H1 (cell line): Measurements from ENCODE around the gene SPANXA1. TPM values are rescaled to one million over a fixed set of nuclear protein-coding genes. Genes with fewer than 3 reads are reported as not detected.

Source experiments
- CTCF ChIA-PET: fragments of 300-600 bp; sonication (Branson Sonifier 250); formaldehyde crosslinking; loops from one replicate; lab custom pipeline; 2021; ENCODE audit not compliant: partially characterized antibody; lab: Charles Lee
- POLR2A ChIA-PET: fragments of 300-600 bp; sonication (Branson Sonifier 250); formaldehyde crosslinking; loops from one replicate; lab custom pipeline; 2021; ENCODE audit warnings: inconsistent platforms; ENCODE audit not compliant: partially characterized antibody; lab: Charles Lee
- DNase-seq, 2 experiments: peaks; one replicate each; pipeline versions ENCODE4 v3.0.0 to v3.0.0-alpha.2; 2010 to 2022; ENCODE audit warnings: low spot score in 2 of 2, low read depth in 1 of 2, mixed read lengths in 1 of 2
- FAIRE-seq: peaks from 2 replicates; lab custom pipeline; 2011; peaks lifted over from hg19 to GRCh38; lab: Jason Lieb, UNC
- H2AFZ ChIP-seq: 2 replicates; pipeline ENCODE4 v1.8.1; 2012; ENCODE audit warnings: low read length, inconsistent platforms
- H2AK5ac ChIP-seq: 2 replicates; pipeline ENCODE4 v1.6.1; 2013; ENCODE audit warnings: low read depth, low read length
- H2BK120ac ChIP-seq: replicated peaks from 2 replicates; pipeline ENCODE3; 2013; ENCODE audit warnings: low read depth, low read length, inconsistent platforms
- H2BK12ac ChIP-seq: 2 replicates; pipeline ENCODE4 v1.6.1; 2013; ENCODE audit warnings: low read depth, low read length
- H2BK15ac ChIP-seq: 2 replicates; pipeline ENCODE4 v1.6.1; 2013; ENCODE audit warnings: low read length
- H2BK20ac ChIP-seq: 2 replicates; pipeline ENCODE4 v1.6.1; 2013; ENCODE audit warnings: low read length
- H2BK5ac ChIP-seq: 2 replicates; pipeline ENCODE4 v1.6.1; 2013; ENCODE audit warnings: low read depth, low read length
- H3K14ac ChIP-seq: 2 replicates; pipeline ENCODE4 v1.6.1; 2013; ENCODE audit warnings: inconsistent platforms; ENCODE audit not compliant: insufficient read length
- H3K18ac ChIP-seq: 2 replicates; pipeline ENCODE4 v1.6.1; 2013; ENCODE audit warnings: low read length; ENCODE audit errors: extremely low read depth
- H3K23ac ChIP-seq: 2 replicates; pipeline ENCODE4 v1.6.1; 2013; ENCODE audit warnings: inconsistent platforms; ENCODE audit not compliant: insufficient read length
- H3K23me2 ChIP-seq: 2 replicates; pipeline ENCODE4 v1.6.1; 2013; ENCODE audit warnings: low read depth, low read length
- H3K27ac ChIP-seq: 2 replicates; pipeline ENCODE4 v1.6.1; 2011; ENCODE audit warnings: low read depth, low read length, inconsistent platforms
- H3K27me3 ChIP-seq, 4 experiments: replicated peaks in 1 of 4; 1 replicate in 1 of 4; 2 replicates in 3 of 4; pipeline versions ENCODE4 v1.6.1 to v1.8.1; 2011 to 2013; ENCODE audit warnings: low read length in 3 of 4, mild to moderate bottlenecking in 3 of 4, inconsistent platforms in 2 of 4, mixed read lengths in 2 of 4, moderate library complexity in 1 of 4; ENCODE audit not compliant: control insufficient read depth in 3 of 4, insufficient read depth in 3 of 4; ENCODE audit errors: extremely low read depth in 1 of 4
- H3K36me3 ChIP-seq, 4 experiments: 2 replicates each; pipeline versions ENCODE4 v1.6.1 to v1.8.1; 2011 to 2013; ENCODE audit warnings: mild to moderate bottlenecking in 4 of 4, low read length in 3 of 4, moderate library complexity in 2 of 4, control low read depth in 1 of 4, inconsistent platforms in 1 of 4; ENCODE audit not compliant: insufficient read depth in 4 of 4, control insufficient read depth in 2 of 4
- H3K4ac ChIP-seq: replicated peaks from 2 replicates; pipeline ENCODE3; 2013; ENCODE audit warnings: low read length, low read depth, mixed read lengths, inconsistent platforms; ENCODE audit not compliant: insufficient read length
- H3K4me1 ChIP-seq, 4 experiments: replicated peaks in 1 of 4; 1 replicate in 1 of 4; 2 replicates in 3 of 4; pipeline versions ENCODE4 v1.6.1 to v1.8.1; 2011 to 2013; ENCODE audit warnings: low read length in 3 of 4, inconsistent platforms in 2 of 4, mixed read lengths in 1 of 4; ENCODE audit not compliant: insufficient read depth in 4 of 4, control insufficient read depth in 3 of 4
- H3K4me2 ChIP-seq, 2 experiments: 2 replicates each; pipeline versions ENCODE4 v1.6.1 to v1.8.1; 2011 to 2013; ENCODE audit warnings: low read depth in 2 of 2, low read length in 2 of 2, control low read depth in 1 of 2, inconsistent platforms in 1 of 2, mild to moderate bottlenecking in 1 of 2; ENCODE audit not compliant: insufficient read depth in 1 of 2
- H3K4me3 ChIP-seq, 4 experiments: fragments of 200-600, 300-600 bp in 1 of 4; sonication (generic), shearing (Covaris generic), sonication (Bioruptor Twin) in 1 of 4; 2 replicates each; pipeline versions ENCODE4 v1.5.1 to v1.8.1; 2011 to 2016; ENCODE audit warnings: low read length in 4 of 4, low read depth in 3 of 4, control low read depth in 2 of 4, inconsistent platforms in 2 of 4, mild to moderate bottlenecking in 2 of 4, mixed read lengths in 1 of 4, moderate library complexity in 1 of 4; ENCODE audit not compliant: insufficient read depth in 2 of 4; ENCODE audit errors: extremely low read depth in 1 of 4
- H3K56ac ChIP-seq: replicated peaks from 2 replicates; pipeline ENCODE3; 2013; ENCODE audit warnings: low read depth, mild to moderate bottlenecking, mixed read lengths, low read length, inconsistent platforms; ENCODE audit not compliant: insufficient read length
- H3K79me1 ChIP-seq: 2 replicates; pipeline ENCODE4 v1.6.1; 2013; ENCODE audit warnings: low read depth, low read length, control low read depth
- H3K79me2 ChIP-seq, 2 experiments: 2 replicates each; pipeline versions ENCODE4 v1.6.1 to v1.8.1; 2012 to 2013; ENCODE audit warnings: low read length in 2 of 2, mild to moderate bottlenecking in 2 of 2, inconsistent platforms in 1 of 2; ENCODE audit not compliant: insufficient read depth in 2 of 2, control insufficient read depth in 1 of 2
- H3K9ac ChIP-seq, 4 experiments: replicated peaks in 1 of 4; 1 replicate in 1 of 4; 2 replicates in 3 of 4; pipeline versions ENCODE4 v1.6.1 to v1.8.1; 2011 to 2013; ENCODE audit warnings: low read depth in 3 of 4, low read length in 3 of 4, control low read depth in 2 of 4, mild to moderate bottlenecking in 2 of 4, moderate library complexity in 2 of 4, inconsistent platforms in 1 of 4; ENCODE audit errors: extremely low read depth in 1 of 4
- H3K9me3 ChIP-seq, 2 experiments: 2 replicates each; pipeline versions ENCODE4 v1.6.1 to v1.8.1; 2012 to 2013; ENCODE audit warnings: mild to moderate bottlenecking in 2 of 2, moderate library complexity in 2 of 2, control low read depth in 1 of 2, inconsistent platforms in 1 of 2, low read depth in 1 of 2, low read length in 1 of 2, mixed read lengths in 1 of 2; ENCODE audit not compliant: insufficient read depth in 2 of 2
- H4K20me1 ChIP-seq, 2 experiments: replicated peaks in 1 of 2; 2 replicates each; pipeline versions ENCODE3 to v1.8.1; 2011 to 2013; ENCODE audit warnings: inconsistent platforms in 2 of 2, low read length in 2 of 2, mild to moderate bottlenecking in 1 of 2; ENCODE audit not compliant: insufficient read depth in 2 of 2, control insufficient read depth in 1 of 2
- H4K5ac ChIP-seq: 2 replicates; pipeline ENCODE4 v1.6.1; 2013; ENCODE audit warnings: low read length, low read depth, mixed read lengths, inconsistent platforms; ENCODE audit not compliant: insufficient read length
- H4K8ac ChIP-seq: 2 replicates; pipeline ENCODE4 v1.8.0; 2013; ENCODE audit warnings: mild to moderate bottlenecking, moderate library complexity, low read length, inconsistent platforms; ENCODE audit not compliant: insufficient read depth; ENCODE audit errors: extremely low read depth
- H4K91ac ChIP-seq: replicated peaks from 2 replicates; pipeline ENCODE3; 2013; ENCODE audit warnings: low read length, mixed read lengths, inconsistent platforms; ENCODE audit not compliant: insufficient read length
- BCL11A ChIP-seq, 2 experiments: IDR thresholded peaks; one replicate each; pipeline ENCODE4 v1.6.1; 2011; ENCODE audit warnings: low read depth in 2 of 2, low read length in 2 of 2, mild to moderate bottlenecking in 2 of 2
- CBX8 ChIP-seq: fragments of 300-800, 300-1000 bp; sonication (generic); IDR thresholded peaks from 2 replicates; pipeline ENCODE4 v1.7.1; 2016; ENCODE audit warnings: low read depth, low read length, borderline replicate concordance
- HDAC2 ChIP-seq, 2 experiments: fragments of 300-600 bp in 1 of 2; sonication (generic) in 1 of 2; IDR thresholded peaks; 2 replicates each; pipeline ENCODE4 v1.6.1; 2011 to 2012; ENCODE audit warnings: low read depth in 2 of 2, low read length in 2 of 2, mild to moderate bottlenecking in 2 of 2, moderate library complexity in 2 of 2, borderline replicate concordance in 1 of 2, inconsistent platforms in 1 of 2
- JUND ChIP-seq: IDR thresholded peaks from 2 replicates; pipeline ENCODE4 v1.6.1; 2011; ENCODE audit warnings: mild to moderate bottlenecking, improper control_type of control experiment, low read length
- MAFK ChIP-seq: IDR thresholded peaks from 2 replicates; pipeline ENCODE4 v1.6.1; 2012; ENCODE audit warnings: low read depth, mild to moderate bottlenecking, improper control_type of control experiment, low read length
- NANOG ChIP-seq: IDR thresholded peaks from 2 replicates; pipeline ENCODE4 v1.6.1; 2011; ENCODE audit warnings: low read length, low read depth, mild to moderate bottlenecking, inconsistent platforms; ENCODE audit not compliant: insufficient read depth, poor library complexity, severe bottlenecking
- PHF8 ChIP-seq: fragments of 200-600 bp; sonication (generic); conservative IDR thresholded peaks from 2 replicates; pipeline ENCODE4 v1.7.1; 2012; ENCODE audit warnings: low read depth, mild to moderate bottlenecking, inconsistent platforms, low read length, moderate library complexity
- RNF2 ChIP-seq: fragments of 200-900, 300-1000 bp; sonication (generic); IDR thresholded peaks from 2 replicates; pipeline ENCODE4 v1.7.1; 2016; ENCODE audit warnings: borderline replicate concordance, low read depth, mild to moderate bottlenecking, antibody characterized with exemption, low read length; ENCODE audit not compliant: poor library complexity, severe bottlenecking; ENCODE audit errors: missing control alignments
- SIX5 ChIP-seq: IDR thresholded peaks from 2 replicates; pipeline ENCODE4 v1.6.1; 2011; ENCODE audit warnings: mild to moderate bottlenecking, low read depth, low read length
- SP2 ChIP-seq: IDR thresholded peaks from 2 replicates; pipeline ENCODE4 v1.6.1; 2012; ENCODE audit warnings: mild to moderate bottlenecking, low read length, inconsistent platforms
- TBP ChIP-seq: IDR thresholded peaks from 2 replicates; pipeline ENCODE4 v1.6.1; 2011; ENCODE audit warnings: low read depth, low read length, improper control_type of control experiment
- TCF12 ChIP-seq: IDR thresholded peaks from 2 replicates; pipeline ENCODE4 v1.6.1; 2011; ENCODE audit warnings: low read depth, mild to moderate bottlenecking, low read length
- TEAD4 ChIP-seq: IDR thresholded peaks from 2 replicates; pipeline ENCODE4 v1.6.1; 2012; ENCODE audit warnings: low read depth, low read length, inconsistent platforms, mixed read lengths
- USF2 ChIP-seq: IDR thresholded peaks from 2 replicates; pipeline ENCODE4 v1.6.1; 2011; ENCODE audit warnings: low read length, improper control_type of control experiment
- WGBS, 2 experiments: shearing (Covaris generic) in 1 of 2; methylation state at CpG; one replicate each; pipeline versions ENCODE4 v1.1.6 to v1.1.7; 2013 to 2015; ENCODE audit warnings: low lambda C conversion rate in 2 of 2, mixed read lengths in 2 of 2, inconsistent platforms in 1 of 2, low coverage in 1 of 2, missing lambda C conversion rate in 1 of 2; ENCODE audit not compliant: insufficient replicate concordance in 2 of 2, insufficient coverage in 1 of 2, insufficient read length in 1 of 2; ENCODE audit errors: extremely low coverage in 1 of 2, missing lambda C conversion rate in 1 of 2; 5-methylcytosine and 5-hydroxymethylcytosine counted together
- polyA plus RNA-seq, 7 experiments: library from polyadenylated mRNA; depleted of rRNA in 3 of 7; stranded (reverse) in 5 of 7; unstranded in 2 of 7; fragments of >200 nt in 5 of 7; fragments of 200-250 nt in 2 of 7; gene quantifications; 1 replicate in 5 of 7; 2 replicates in 1 of 7; 4 replicates in 1 of 7; pipeline versions ENCODE4 v1.2.1 to v1.2.3, GENCODE V29; 2011 to 2013; ENCODE audit warnings: missing spikeins in 2 of 7, mixed read lengths in 2 of 7
- total RNA-seq: library from RNA; stranded (reverse); fragmentation: NEBNext Ultra II Directional; extraction: Animal tissue kit (Norgen Biotek cat#: 25700); gene quantifications from 2 replicates; pipeline ENCODE4 v1.2.1, GENCODE V29; 2021

The SPANXA1 gene
- total and polyA plus RNA-seq, 2 of the 8 experiments (the other 6 are each of a cell fraction or from before 2014, with no cell fraction given): not detected

GRCh38 chrX:141609111-141609510 lies 24.6 kb upstream of the SPANXA1 start:
- no peak overlapping the region for H2AFZ ChIP-seq
- no peak overlapping the region for H3K14ac ChIP-seq
- H4K91ac ChIP-seq: no peak overlapping the region
- H3K27ac ChIP-seq: no peak overlapping the region
- no peak overlapping the region for H3K9ac ChIP-seq
- ChIA-PET POLR2A (no interaction called here), CTCF (no interaction called here)
- H2BK5ac ChIP-seq: no peak overlapping the region
- no peak overlapping the region for H2BK12ac ChIP-seq
- 100% methylated on average over 1 of the region's 1 CpG; no CpG with 5 or more reads in 1 of the 2 experiments for WGBS, 2 experiments
- no peaks in the 10 kb centered on the region for H3K79me2 ChIP-seq
- H4K20me1 ChIP-seq: no peaks in the 10 kb centered on the region
- no peak overlapping the region for H4K5ac ChIP-seq
- H2BK15ac ChIP-seq: no peak overlapping the region
- H3K4ac ChIP-seq: no peak overlapping the region
- no peaks in the 10 kb centered on the region for H3K4me1 ChIP-seq
- H3K27me3 ChIP-seq: no peaks in the 10 kb centered on the region
- no peaks in the 10 kb centered on the region for H3K79me1 ChIP-seq
- H2BK20ac ChIP-seq: no peak overlapping the region
- no peak overlapping the region for H3K4me2 ChIP-seq
- H3K23ac ChIP-seq: no peak overlapping the region
- H4K8ac ChIP-seq: no peak overlapping the region
- H3K56ac ChIP-seq: no peak overlapping the region
- H3K4me3 ChIP-seq: no peak overlapping the region
- H3K36me3 ChIP-seq: no peaks in the 10 kb centered on the region
- no peak overlapping the region for H2BK120ac ChIP-seq
- no peaks in the 10 kb centered on the region for H3K23me2 ChIP-seq
- FAIRE-seq (no peak), DNase-seq (no peak)
- no peak overlapping the region for H3K18ac ChIP-seq
- H2AK5ac ChIP-seq: no peak overlapping the region
- no peaks in the 10 kb centered on the region for H3K9me3 ChIP-seq
- TF ChIP-seq CBX8 (no peak), MAFK (no peak), USF2 (no peak), PHF8 (no peak), TBP (no peak), SIX5 (no peak), TEAD4 (no peak), BCL11A (IDR thresholded peaks at IDR 0.05; ENCODE audit: low read depth in 2 of 2, low read length in 2 of 2) (no peak), RNF2 (no peak), NANOG (no peak), SP2 (no peak), JUND (no peak), TCF12 (no peak), HDAC2 (IDR thresholded peaks at IDR 0.05; ENCODE audit: borderline replicate concordance in 1 of 2, low read depth in 2 of 2, low read length in 2 of 2) (no peak)
